GM23338 (cell line): Measurements from ENCODE around the gene IL9. TPM values are rescaled to one million over a fixed set of nuclear protein-coding genes. Genes with fewer than 3 reads are reported as not detected.

Experiments used
- ATAC-seq: fragments of 200-7000 bp; cut with Tn5 transposase; 3 replicates; pipeline ENCODE4 v1.9.1; 2020
- DNase-seq: peaks from one replicate; pipeline ENCODE4 v3.0.0-alpha.2; 2015; ENCODE audit warnings: low spot score
- H2AFZ ChIP-seq: fragments of 200-600 bp; sonication (generic); 2 replicates; pipeline ENCODE4 v1.8.0; 2016; ENCODE audit warnings: antibody characterized with exemption, mild to moderate bottlenecking, moderate library complexity
- H3F3A ChIP-seq: fragments of 200-600 bp; sonication (generic); replicated peaks from 2 replicates; pipeline ENCODE4 v1.8.0; 2017; ENCODE audit warnings: antibody characterized with exemption, mixed run types, low read depth
- H3K27ac ChIP-seq: fragments of 200-600 bp; sonication (generic); 2 replicates; pipeline ENCODE4 v1.6.1; 2016; ENCODE audit warnings: low read depth
- H3K27me3 ChIP-seq: fragments of 200-600 bp; sonication (generic); 2 replicates; pipeline ENCODE4 v1.8.0; 2016; ENCODE audit warnings: mild to moderate bottlenecking, mixed run types, moderate library complexity; ENCODE audit not compliant: insufficient read depth
- H3K36me3 ChIP-seq: fragments of 200-600 bp; sonication (generic); 2 replicates; pipeline ENCODE4 v1.8.0; 2016; ENCODE audit warnings: mild to moderate bottlenecking; ENCODE audit not compliant: insufficient read depth
- H3K4me1 ChIP-seq: fragments of 200-600 bp; sonication (generic); 2 replicates; pipeline ENCODE4 v1.8.0; 2016; ENCODE audit warnings: mild to moderate bottlenecking, moderate library complexity; ENCODE audit not compliant: insufficient read depth
- H3K4me2 ChIP-seq: fragments of 200-600 bp; sonication (generic); 2 replicates; pipeline ENCODE4 v1.7.1; 2017; ENCODE audit warnings: mixed run types
- H3K4me3 ChIP-seq: fragments of 200-600 bp; sonication (generic); 2 replicates; pipeline ENCODE4 v1.6.1; 2016; ENCODE audit warnings: mixed run types
- H3K79me2 ChIP-seq: fragments of 200-600 bp; sonication (generic); replicated peaks from 2 replicates; pipeline ENCODE4 v1.8.0; 2017; ENCODE audit warnings: mild to moderate bottlenecking; ENCODE audit not compliant: insufficient read depth
- H3K9me2 ChIP-seq: fragments of 200-600 bp; sonication (generic); 2 replicates; pipeline ENCODE4 v1.8.0; 2017; ENCODE audit not compliant: insufficient read depth
- H4K20me1 ChIP-seq: fragments of 200-600 bp; sonication (generic); replicated peaks from 2 replicates; pipeline ENCODE4 v1.8.0; 2017; ENCODE audit warnings: mild to moderate bottlenecking; ENCODE audit not compliant: insufficient read depth
- H3K27ac Mint-ChIP-seq: 2 replicates; pipeline ENCODE4 v1.8.0; 2020; ENCODE audit warnings: inconsistent platforms, mild to moderate bottlenecking, moderate library complexity, mixed read lengths
- H3K27me3 Mint-ChIP-seq: 3 replicates; pipeline ENCODE4 v1.8.0; 2022; ENCODE audit warnings: low read depth, mild to moderate bottlenecking, moderate library complexity, mixed read lengths, inconsistent platforms; ENCODE audit not compliant: insufficient read depth, poor library complexity
- H3K36me3 Mint-ChIP-seq: 3 replicates; pipeline ENCODE4 v1.8.0; 2021; ENCODE audit warnings: low read depth, mild to moderate bottlenecking, inconsistent platforms, moderate library complexity, mixed read lengths
- H3K4me1 Mint-ChIP-seq: 3 replicates; pipeline ENCODE4 v1.8.0; 2020; ENCODE audit warnings: mild to moderate bottlenecking, inconsistent platforms, mixed read lengths
- H3K4me3 Mint-ChIP-seq: 3 replicates; pipeline ENCODE4 v1.8.0; 2021; ENCODE audit warnings: moderate library complexity, mild to moderate bottlenecking, inconsistent platforms, mixed read lengths
- H3K9me3 Mint-ChIP-seq: 3 replicates; pipeline ENCODE4 v1.8.0; 2020; ENCODE audit warnings: moderate library complexity, mild to moderate bottlenecking, inconsistent platforms, mixed read lengths
- CREB1 ChIP-seq: fragments of 250-450 bp; sonication (Bioruptor Pico); IDR thresholded peaks from 2 replicates; pipeline ENCODE4 v1.5.0; 2020; ENCODE audit warnings: low read depth, mild to moderate bottlenecking, moderate library complexity
- EZH2 ChIP-seq: fragments of 200-600 bp; sonication (generic); IDR thresholded peaks from one replicate; pipeline ENCODE4 v1.8.0; 2017; ENCODE audit warnings: antibody characterized with exemption, mild to moderate bottlenecking, low read depth; ENCODE audit not compliant: unreplicated experiment
- EZH2phosphoT487 ChIP-seq: fragments of 200-600 bp; sonication (generic); IDR thresholded peaks from one replicate; pipeline ENCODE4 v1.8.1; 2018; ENCODE audit warnings: antibody characterized with exemption; ENCODE audit not compliant: unreplicated experiment
- JUNB ChIP-seq: IDR thresholded peaks from one replicate; pipeline ENCODE4 v1.6.1; 2016; ENCODE audit warnings: antibody characterized with exemption; ENCODE audit not compliant: unreplicated experiment
- NANOG ChIP-seq: IDR thresholded peaks from 2 replicates; pipeline ENCODE4 v1.6.1; 2016; ENCODE audit warnings: antibody characterized with exemption, borderline replicate concordance
- POLR2AphosphoS5 ChIP-seq: IDR thresholded peaks from 2 replicates; pipeline ENCODE4 v1.6.1; 2016; ENCODE audit warnings: antibody characterized with exemption, low read depth
- STAT1 ChIP-seq: IDR thresholded peaks from one replicate; pipeline ENCODE4 v1.6.1; 2016; ENCODE audit warnings: antibody characterized with exemption; ENCODE audit not compliant: unreplicated experiment
- ZNF114 ChIP-seq: fragments of 250-450 bp; sonication (Bioruptor Pico); IDR thresholded peaks from 2 replicates; pipeline ENCODE4 v1.5.0; 2020; ENCODE audit warnings: mild to moderate bottlenecking, moderate library complexity
- ZNF331 ChIP-seq: fragments of 250-450 bp; sonication (Bioruptor Pico); IDR thresholded peaks from 2 replicates; pipeline ENCODE4 v1.5.0; 2020; ENCODE audit warnings: low read depth, mild to moderate bottlenecking, moderate library complexity
- polyA plus RNA-seq: library from polyadenylated mRNA; unstranded; fragments of >200 nt; fragmentation: Nextera tagmentation; extraction: Ambion mirVana; gene quantifications from 2 replicates; pipeline ENCODE4 v1.2.1, GENCODE V29; 2016
- total RNA-seq: library from RNA; depleted of rRNA; stranded (reverse); fragments of >200 nt; shearing (Covaris generic); gene quantifications from 2 replicates; pipeline ENCODE4 v1.2.3, GENCODE V29; 2014
- TF ChIP-seq, protein P1 (sequence below): IDR thresholded peaks from one replicate; pipeline ENCODE4 v1.6.1; 2018; ENCODE audit warnings: antibody characterized with exemption; ENCODE audit not compliant: unreplicated experiment
- TF ChIP-seq, protein P2 (sequence below): fragments of 250-450 bp; sonication (Bioruptor Pico); IDR thresholded peaks from 2 replicates; pipeline ENCODE4 v1.5.0; 2020; ENCODE audit warnings: mild to moderate bottlenecking, moderate library complexity
- TF ChIP-seq, protein P3 (sequence below), 2 experiments: fragments of 200-600 bp in 1 of 2; sonication (generic) in 1 of 2; conservative IDR thresholded peaks; 2 replicates each; pipeline versions ENCODE4 v1.5.1 to v1.6.1; 2016 to 2017; ENCODE audit warnings: antibody characterized with exemption in 2 of 2, low read depth in 2 of 2, mild to moderate bottlenecking in 2 of 2, moderate library complexity in 1 of 2
- TF ChIP-seq, protein P4 (sequence below): IDR thresholded peaks from 2 replicates; pipeline ENCODE4 v1.6.1; 2016; ENCODE audit warnings: antibody characterized with exemption

IL9 gene
- total and polyA plus RNA-seq, 2 experiments from 2014 or later: not detected

DNA sequence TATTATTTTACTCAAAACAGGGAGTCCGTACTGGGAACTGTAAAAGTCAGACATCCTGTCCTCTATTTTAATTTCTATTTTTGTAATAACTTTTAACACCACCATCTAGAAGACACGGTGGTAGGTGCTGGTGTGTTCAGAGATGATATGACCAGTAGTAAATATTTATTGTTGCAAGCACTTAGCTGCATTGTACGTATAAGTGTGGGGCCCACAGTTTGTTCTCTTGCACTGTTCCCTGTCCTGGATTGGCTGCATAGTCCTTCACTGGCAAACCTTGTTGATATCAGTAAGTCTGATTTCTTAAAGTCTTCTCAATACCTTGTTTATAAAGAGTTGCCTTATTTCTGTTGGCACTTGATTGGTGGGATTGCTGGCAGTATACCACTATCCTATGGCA is 24.6 kb upstream of the IL9 start:
- DNase-seq (no peak), ATAC-seq (no peak)
- Histone ChIP-seq H3K4me1 (no peaks in the 10 kb centered on the region), H3K27ac (no peak overlapping the region), H3K36me3 (no peaks in the 10 kb centered on the region), H3K9me2 (no peaks in the 10 kb centered on the region), H2AFZ (no peak overlapping the region), H3F3A (no peaks in the 10 kb centered on the region), H4K20me1 (no peaks in the 10 kb centered on the region), H3K4me2 (no peak overlapping the region), H3K4me3 (no peak overlapping the region), H3K79me2 (no peaks in the 10 kb centered on the region), H3K27me3 (no peaks in the 10 kb centered on the region)
- no peaks in the 10 kb centered on the region for H3K9me3 Mint-ChIP-seq
- H3K36me3 Mint-ChIP-seq: no peaks in the 10 kb centered on the region
- no peak overlapping the region for H3K27ac Mint-ChIP-seq
- peaks cover 1% of the 10 kb centered on the region for H3K27me3 Mint-ChIP-seq
- no peaks in the 10 kb centered on the region for H3K4me1 Mint-ChIP-seq
- H3K4me3 Mint-ChIP-seq: no peak overlapping the region
- no peak for TF ChIP-seq CREB1 (CRISPR knock-in tag)
- no peak for TF ChIP-seq ZNF114 (CRISPR knock-in tag)
- no peak for TF ChIP-seq STAT1
- TF ChIP-seq, protein P1, sequence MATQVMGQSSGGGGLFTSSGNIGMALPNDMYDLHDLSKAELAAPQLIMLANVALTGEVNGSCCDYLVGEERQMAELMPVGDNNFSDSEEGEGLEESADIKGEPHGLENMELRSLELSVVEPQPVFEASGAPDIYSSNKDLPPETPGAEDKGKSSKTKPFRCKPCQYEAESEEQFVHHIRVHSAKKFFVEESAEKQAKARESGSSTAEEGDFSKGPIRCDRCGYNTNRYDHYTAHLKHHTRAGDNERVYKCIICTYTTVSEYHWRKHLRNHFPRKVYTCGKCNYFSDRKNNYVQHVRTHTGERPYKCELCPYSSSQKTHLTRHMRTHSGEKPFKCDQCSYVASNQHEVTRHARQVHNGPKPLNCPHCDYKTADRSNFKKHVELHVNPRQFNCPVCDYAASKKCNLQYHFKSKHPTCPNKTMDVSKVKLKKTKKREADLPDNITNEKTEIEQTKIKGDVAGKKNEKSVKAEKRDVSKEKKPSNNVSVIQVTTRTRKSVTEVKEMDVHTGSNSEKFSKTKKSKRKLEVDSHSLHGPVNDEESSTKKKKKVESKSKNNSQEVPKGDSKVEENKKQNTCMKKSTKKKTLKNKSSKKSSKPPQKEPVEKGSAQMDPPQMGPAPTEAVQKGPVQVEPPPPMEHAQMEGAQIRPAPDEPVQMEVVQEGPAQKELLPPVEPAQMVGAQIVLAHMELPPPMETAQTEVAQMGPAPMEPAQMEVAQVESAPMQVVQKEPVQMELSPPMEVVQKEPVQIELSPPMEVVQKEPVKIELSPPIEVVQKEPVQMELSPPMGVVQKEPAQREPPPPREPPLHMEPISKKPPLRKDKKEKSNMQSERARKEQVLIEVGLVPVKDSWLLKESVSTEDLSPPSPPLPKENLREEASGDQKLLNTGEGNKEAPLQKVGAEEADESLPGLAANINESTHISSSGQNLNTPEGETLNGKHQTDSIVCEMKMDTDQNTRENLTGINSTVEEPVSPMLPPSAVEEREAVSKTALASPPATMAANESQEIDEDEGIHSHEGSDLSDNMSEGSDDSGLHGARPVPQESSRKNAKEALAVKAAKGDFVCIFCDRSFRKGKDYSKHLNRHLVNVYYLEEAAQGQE: no peak
- no peak for TF ChIP-seq POLR2AphosphoS5
- no peak for TF ChIP-seq EZH2phosphoT487
- TF ChIP-seq, protein P2, sequence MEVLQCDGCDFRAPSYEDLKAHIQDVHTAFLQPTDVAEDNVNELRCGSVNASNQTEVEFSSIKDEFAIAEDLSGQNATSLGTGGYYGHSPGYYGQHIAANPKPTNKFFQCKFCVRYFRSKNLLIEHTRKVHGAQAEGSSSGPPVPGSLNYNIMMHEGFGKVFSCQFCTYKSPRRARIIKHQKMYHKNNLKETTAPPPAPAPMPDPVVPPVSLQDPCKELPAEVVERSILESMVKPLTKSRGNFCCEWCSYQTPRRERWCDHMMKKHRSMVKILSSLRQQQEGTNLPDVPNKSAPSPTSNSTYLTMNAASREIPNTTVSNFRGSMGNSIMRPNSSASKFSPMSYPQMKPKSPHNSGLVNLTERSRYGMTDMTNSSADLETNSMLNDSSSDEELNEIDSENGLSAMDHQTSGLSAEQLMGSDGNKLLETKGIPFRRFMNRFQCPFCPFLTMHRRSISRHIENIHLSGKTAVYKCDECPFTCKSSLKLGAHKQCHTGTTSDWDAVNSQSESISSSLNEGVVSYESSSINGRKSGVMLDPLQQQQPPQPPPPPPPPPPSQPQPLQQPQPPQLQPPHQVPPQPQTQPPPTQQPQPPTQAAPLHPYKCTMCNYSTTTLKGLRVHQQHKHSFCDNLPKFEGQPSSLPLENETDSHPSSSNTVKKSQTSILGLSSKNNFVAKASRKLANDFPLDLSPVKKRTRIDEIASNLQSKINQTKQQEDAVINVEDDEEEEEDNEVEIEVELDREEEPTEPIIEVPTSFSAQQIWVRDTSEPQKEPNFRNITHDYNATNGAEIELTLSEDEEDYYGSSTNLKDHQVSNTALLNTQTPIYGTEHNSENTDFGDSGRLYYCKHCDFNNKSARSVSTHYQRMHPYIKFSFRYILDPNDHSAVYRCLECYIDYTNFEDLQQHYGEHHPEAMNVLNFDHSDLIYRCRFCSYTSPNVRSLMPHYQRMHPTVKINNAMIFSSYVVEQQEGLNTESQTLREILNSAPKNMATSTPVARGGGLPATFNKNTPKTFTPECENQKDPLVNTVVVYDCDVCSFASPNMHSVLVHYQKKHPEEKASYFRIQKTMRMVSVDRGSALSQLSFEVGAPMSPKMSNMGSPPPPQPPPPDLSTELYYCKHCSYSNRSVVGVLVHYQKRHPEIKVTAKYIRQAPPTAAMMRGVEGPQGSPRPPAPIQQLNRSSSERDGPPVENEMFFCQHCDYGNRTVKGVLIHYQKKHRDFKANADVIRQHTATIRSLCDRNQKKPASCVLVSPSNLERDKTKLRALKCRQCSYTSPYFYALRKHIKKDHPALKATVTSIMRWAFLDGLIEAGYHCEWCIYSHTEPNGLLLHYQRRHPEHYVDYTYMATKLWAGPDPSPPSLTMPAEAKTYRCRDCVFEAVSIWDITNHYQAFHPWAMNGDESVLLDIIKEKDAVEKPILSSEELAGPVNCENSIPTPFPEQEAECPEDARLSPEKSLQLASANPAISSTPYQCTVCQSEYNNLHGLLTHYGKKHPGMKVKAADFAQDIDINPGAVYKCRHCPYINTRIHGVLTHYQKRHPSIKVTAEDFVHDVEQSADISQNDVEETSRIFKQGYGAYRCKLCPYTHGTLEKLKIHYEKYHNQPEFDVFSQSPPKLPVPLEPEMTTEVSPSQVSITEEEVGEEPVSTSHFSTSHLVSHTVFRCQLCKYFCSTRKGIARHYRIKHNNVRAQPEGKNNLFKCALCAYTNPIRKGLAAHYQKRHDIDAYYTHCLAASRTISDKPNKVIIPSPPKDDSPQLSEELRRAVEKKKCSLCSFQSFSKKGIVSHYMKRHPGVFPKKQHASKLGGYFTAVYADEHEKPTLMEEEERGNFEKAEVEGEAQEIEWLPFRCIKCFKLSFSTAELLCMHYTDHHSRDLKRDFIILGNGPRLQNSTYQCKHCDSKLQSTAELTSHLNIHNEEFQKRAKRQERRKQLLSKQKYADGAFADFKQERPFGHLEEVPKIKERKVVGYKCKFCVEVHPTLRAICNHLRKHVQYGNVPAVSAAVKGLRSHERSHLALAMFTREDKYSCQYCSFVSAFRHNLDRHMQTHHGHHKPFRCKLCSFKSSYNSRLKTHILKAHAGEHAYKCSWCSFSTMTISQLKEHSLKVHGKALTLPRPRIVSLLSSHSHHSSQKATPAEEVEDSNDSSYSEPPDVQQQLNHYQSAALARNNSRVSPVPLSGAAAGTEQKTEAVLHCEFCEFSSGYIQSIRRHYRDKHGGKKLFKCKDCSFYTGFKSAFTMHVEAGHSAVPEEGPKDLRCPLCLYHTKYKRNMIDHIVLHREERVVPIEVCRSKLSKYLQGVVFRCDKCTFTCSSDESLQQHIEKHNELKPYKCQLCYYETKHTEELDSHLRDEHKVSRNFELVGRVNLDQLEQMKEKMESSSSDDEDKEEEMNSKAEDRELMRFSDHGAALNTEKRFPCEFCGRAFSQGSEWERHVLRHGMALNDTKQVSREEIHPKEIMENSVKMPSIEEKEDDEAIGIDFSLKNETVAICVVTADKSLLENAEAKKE (CRISPR knock-in tag): no peak
- no peak for TF ChIP-seq JUNB
- TF ChIP-seq NANOG: no peak
- TF ChIP-seq, protein P3, sequence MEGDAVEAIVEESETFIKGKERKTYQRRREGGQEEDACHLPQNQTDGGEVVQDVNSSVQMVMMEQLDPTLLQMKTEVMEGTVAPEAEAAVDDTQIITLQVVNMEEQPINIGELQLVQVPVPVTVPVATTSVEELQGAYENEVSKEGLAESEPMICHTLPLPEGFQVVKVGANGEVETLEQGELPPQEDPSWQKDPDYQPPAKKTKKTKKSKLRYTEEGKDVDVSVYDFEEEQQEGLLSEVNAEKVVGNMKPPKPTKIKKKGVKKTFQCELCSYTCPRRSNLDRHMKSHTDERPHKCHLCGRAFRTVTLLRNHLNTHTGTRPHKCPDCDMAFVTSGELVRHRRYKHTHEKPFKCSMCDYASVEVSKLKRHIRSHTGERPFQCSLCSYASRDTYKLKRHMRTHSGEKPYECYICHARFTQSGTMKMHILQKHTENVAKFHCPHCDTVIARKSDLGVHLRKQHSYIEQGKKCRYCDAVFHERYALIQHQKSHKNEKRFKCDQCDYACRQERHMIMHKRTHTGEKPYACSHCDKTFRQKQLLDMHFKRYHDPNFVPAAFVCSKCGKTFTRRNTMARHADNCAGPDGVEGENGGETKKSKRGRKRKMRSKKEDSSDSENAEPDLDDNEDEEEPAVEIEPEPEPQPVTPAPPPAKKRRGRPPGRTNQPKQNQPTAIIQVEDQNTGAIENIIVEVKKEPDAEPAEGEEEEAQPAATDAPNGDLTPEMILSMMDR (conservative IDR thresholded peaks at IDR 0.05; ENCODE audit: low read depth in 2 of 2): no peak
- no peak for TF ChIP-seq ZNF331 (CRISPR knock-in tag)
- no peak for TF ChIP-seq EZH2
- TF ChIP-seq, protein P4, sequence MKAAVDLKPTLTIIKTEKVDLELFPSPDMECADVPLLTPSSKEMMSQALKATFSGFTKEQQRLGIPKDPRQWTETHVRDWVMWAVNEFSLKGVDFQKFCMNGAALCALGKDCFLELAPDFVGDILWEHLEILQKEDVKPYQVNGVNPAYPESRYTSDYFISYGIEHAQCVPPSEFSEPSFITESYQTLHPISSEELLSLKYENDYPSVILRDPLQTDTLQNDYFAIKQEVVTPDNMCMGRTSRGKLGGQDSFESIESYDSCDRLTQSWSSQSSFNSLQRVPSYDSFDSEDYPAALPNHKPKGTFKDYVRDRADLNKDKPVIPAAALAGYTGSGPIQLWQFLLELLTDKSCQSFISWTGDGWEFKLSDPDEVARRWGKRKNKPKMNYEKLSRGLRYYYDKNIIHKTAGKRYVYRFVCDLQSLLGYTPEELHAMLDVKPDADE: no peak
